Measurements from ENCODE around the gene ACAP3.

ACAP3 gene

DNA sequence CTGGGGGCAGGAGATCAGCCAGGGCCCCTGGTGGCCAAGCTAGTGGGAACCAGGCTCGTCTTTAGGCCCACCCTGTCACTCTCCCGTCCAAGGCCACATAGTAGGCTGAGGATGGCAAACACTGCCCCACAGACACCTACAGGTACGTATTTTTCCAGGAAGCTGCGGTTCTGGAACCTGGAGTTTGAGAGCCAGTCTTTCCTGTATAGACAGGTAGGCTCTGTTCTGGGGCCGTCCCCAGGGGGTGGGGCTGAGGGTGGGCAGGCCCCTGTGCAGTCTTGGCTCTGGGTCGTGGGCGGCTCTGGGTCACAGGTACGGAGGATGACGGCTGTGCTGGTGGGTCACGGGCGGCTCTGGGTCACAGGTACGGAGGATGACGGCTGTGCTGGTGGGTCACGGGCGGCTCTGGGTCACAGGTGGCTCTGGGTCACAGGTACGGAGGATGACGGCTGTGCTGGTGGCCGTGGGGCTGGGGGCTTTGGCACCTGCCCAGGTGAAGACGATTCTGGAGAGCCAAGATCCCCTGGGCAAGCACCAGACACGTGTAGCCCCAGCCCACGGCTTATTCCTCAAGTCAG, 2.8 kb upstream of the ACAP3 start:
- no peak for DNase-seq (ENCODE audit: low spot score)
- TF ChIP-seq, protein P1, sequence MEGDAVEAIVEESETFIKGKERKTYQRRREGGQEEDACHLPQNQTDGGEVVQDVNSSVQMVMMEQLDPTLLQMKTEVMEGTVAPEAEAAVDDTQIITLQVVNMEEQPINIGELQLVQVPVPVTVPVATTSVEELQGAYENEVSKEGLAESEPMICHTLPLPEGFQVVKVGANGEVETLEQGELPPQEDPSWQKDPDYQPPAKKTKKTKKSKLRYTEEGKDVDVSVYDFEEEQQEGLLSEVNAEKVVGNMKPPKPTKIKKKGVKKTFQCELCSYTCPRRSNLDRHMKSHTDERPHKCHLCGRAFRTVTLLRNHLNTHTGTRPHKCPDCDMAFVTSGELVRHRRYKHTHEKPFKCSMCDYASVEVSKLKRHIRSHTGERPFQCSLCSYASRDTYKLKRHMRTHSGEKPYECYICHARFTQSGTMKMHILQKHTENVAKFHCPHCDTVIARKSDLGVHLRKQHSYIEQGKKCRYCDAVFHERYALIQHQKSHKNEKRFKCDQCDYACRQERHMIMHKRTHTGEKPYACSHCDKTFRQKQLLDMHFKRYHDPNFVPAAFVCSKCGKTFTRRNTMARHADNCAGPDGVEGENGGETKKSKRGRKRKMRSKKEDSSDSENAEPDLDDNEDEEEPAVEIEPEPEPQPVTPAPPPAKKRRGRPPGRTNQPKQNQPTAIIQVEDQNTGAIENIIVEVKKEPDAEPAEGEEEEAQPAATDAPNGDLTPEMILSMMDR (IDR thresholded peaks at IDR 0.05; ENCODE audit: extremely low read depth, missing control alignments), result no peak

DNA sequence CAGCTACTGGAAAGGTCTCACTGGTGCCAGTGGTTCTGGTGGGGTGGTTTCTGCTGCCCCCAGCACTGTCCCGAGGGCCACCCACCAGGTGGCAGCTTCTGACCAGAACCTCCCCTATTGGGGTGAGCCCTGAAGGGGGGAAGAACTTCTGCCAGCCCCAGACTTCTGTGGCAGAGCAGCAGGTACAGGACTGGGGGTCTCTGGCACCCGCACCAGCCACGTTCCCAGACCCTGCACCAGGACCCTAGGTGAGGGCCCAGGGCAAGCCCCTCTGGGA, 2.3 kb upstream of the ACAP3 start:
- no peak for DNase-seq (ENCODE audit: low spot score)
- TF ChIP-seq, protein P1 (IDR thresholded peaks at IDR 0.05; ENCODE audit: extremely low read depth, missing control alignments), result no peak

DNA sequence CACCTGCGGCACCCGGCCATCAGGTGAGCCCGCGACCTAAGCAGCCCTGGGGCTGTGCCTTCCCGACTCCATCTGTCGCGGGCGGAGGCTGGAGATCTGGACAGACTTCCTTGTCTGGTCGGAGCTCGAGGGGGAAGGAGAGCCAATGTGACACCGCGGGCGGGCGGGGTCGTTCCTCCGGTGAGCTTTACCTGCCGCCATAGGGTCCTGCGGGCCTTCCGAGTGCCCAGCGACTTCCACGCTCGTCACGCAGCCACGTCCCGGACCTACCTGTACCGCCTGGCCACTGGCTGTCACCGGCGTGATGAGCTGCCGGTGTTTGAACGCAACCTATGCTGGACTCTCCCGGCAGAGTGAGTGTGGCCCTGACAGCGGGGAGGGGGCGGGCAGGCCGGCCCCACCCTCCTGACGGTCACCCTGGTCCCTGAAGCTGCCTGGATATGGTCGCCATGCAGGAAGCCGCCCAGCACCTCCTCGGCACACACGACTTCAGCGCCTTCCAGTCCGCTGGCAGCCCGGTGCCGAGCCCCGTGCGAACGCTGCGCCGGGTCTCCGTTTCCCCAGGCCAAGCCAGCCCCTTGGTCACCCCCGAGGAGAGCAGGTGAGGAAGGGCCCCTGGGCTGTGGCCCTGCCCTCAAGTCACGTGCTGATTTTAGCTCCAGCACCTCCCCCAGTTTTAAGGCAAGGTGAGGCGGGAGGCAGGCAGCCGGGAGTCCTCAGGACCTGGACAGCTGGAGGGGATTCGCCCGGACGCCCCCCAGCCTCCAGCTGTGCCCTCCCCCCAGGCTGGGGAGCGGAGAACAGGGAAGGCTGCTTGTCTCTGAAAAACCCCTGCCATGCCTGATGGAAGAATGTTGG, 1.8 kb upstream of the ACAP3 start:
- DNase-seq (ENCODE audit: low spot score), result no peak
- TF ChIP-seq, protein P1 (IDR thresholded peaks at IDR 0.05; ENCODE audit: extremely low read depth, missing control alignments), result no peak

DNA sequence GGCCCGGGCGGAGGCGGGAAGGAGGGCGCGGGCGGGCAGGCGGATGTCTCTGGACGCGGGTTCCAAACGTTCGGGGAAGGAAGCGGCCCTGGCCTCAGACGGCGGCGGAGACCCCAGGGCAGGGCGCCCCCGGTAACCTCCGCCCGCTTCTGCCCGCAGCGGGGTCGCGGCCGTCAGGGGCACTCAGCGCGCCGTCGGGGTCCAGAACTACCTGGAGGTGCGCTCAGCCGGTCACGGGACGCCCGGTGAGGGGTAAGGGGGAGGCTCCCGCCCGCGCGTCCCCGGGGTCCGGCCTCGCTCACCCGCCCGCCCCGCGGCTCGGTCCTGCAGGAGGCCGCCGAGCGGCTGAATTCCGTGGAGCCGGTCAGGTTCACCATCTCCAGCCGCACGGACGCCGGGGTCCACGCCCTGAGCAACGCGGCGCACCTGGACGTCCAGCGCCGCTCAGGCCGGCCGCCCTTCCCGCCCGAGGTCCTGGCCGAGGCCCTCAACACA, 1.1 kb upstream of the ACAP3 start:
- DNase-seq (ENCODE audit: low spot score), result peak; percentile 67
- TF ChIP-seq, protein P1 (IDR thresholded peaks at IDR 0.05; ENCODE audit: extremely low read depth, missing control alignments), result no peak

- no peak for DNase-seq (ENCODE audit: low spot score)
- TF ChIP-seq, protein P1 (IDR thresholded peaks at IDR 0.05; ENCODE audit: extremely low read depth, missing control alignments), result no peak
Observed at GRCh38 chr1:1307261-1307922, 338 bp downstream of the ACAP3 start.

- TF ChIP-seq, protein P1 (IDR thresholded peaks at IDR 0.05; ENCODE audit: extremely low read depth, missing control alignments), result no peak
- DNase-seq (ENCODE audit: low spot score), result no peak
Observed at GRCh38 chr1:1306661-1307260, 969 bp downstream of the ACAP3 start.

Measured in GM20000 (cell line).